Measurements from ENCODE around the gene HEMK1. TPM values are rescaled to one million over a fixed set of nuclear protein-coding genes. Genes with fewer than 3 reads are reported as not detected.

Gene HEMK1
- total and polyA plus RNA-seq, 2 donors (not counting 1 experiment from before 2014, with no cell fraction given): 34.2 to 43.0 TPM

- no peak overlapping the region for H3K27ac Mint-ChIP-seq
- ATAC-seq (ENCODE audit: low read depth): no peak
- H3K4me2 ChIP-seq (replicated peaks; ENCODE audit: low read depth, low read length, poor library complexity, severe bottlenecking): no peak overlapping the region
These were observed 11.5 kb downstream of the HEMK1 start for GRCh38 chr3:50580683-50581458.

More at GRCh38 chr3:50580683-50581458, 11.5 kb downstream of the HEMK1 start:
- WGBS (ENCODE audit: insufficient coverage): 97% methylated on average over 4 of the region's 9 CpGs
- H3K4me1 ChIP-seq (ENCODE audit: control insufficient read depth in 2 of 2, insufficient read depth in 2 of 2, low read length in 2 of 2): no peaks in the 10 kb centered on the region
- no peaks in the 10 kb centered on the region for H4K20me1 ChIP-seq (ENCODE audit: control insufficient read depth, insufficient read depth, low read length, poor library complexity, severe bottlenecking)
- no peak overlapping the region for H2AFZ ChIP-seq (ENCODE audit: insufficient read depth, low read depth, low read length, poor library complexity, severe bottlenecking)
- no peaks in the 10 kb centered on the region for H3K79me2 ChIP-seq (ENCODE audit: control insufficient read depth, insufficient read depth, low read length)
- peaks cover 0 to 39% of the 10 kb centered on the region in 2 experiments for H3K36me3 ChIP-seq (replicated peaks in 1 of 2; ENCODE audit: control extremely low read depth in 1 of 2, control insufficient read depth in 1 of 2, extremely low read depth in 1 of 2, insufficient read depth in 2 of 2, low read length in 1 of 2)
- H3K27me3 Mint-ChIP-seq: no peaks in the 10 kb centered on the region
- no peaks in the 10 kb centered on the region for H3K9me3 Mint-ChIP-seq (ENCODE audit: insufficient read depth)
- H3K27ac ChIP-seq (ENCODE audit: low read length in 2 of 2): no peak overlapping the region
- H3K4me3 ChIP-seq (ENCODE audit: control extremely low read depth in 1 of 5, extremely low read depth in 1 of 5, insufficient read depth in 1 of 5, low read depth in 2 of 5, low read length in 4 of 5): no peak overlapping the region
- no peaks in the 10 kb centered on the region for H3K4me1 Mint-ChIP-seq
- intact Hi-C loops (cut with micrococcal nuclease): no loop called here
- no peak overlapping the region for H3K9ac ChIP-seq (ENCODE audit: low read length)
- no peak for DNase-seq
- TF ChIP-seq EZH2 (IDR thresholded peaks at IDR 0.05; ENCODE audit: borderline replicate concordance, insufficient read depth, low read depth, low read length, poor library complexity, severe bottlenecking): no peak
- TF ChIP-seq CTCF (IDR thresholded peaks at IDR 0.05): no peak
- H3K27me3 ChIP-seq (replicated peaks in 1 of 4; ENCODE audit: control extremely low read depth in 1 of 4, control insufficient read depth in 3 of 4, insufficient read depth in 4 of 4, low read length in 3 of 4): no peaks in the 10 kb centered on the region
- no peak overlapping the region for H3K4me3 Mint-ChIP-seq
- ChIA-PET CTCF (interaction anchor here (16.8 kb wide), 1 partner anchor 31 kb away, joined by 541 read pairs; the partner anchor contains the start of genes CISH and MAPKAPK3), POLR2A (no interaction called here)
- H3K9me3 ChIP-seq (ENCODE audit: control extremely low read depth in 1 of 3, control insufficient read depth in 2 of 3, insufficient read depth in 1 of 3, low read length in 2 of 3): no peaks in the 10 kb centered on the region

Data from B cell (primary cell).